A549 treated with Hydrocortisone at 1 μM for 4 hours (cell line): ENCODE results near the gene D2HGDH. TPM values are rescaled to one million over a fixed set of nuclear protein-coding genes. Genes with fewer than 3 reads are reported as not detected.

Source experiments
- total RNA-seq: library from RNA; stranded (reverse); fragments of 200-300 nt; extraction: Qiagen RNA extraction; gene quantifications from 5 replicates; pipeline ENCODE4 v1.2.3, GENCODE V29; 2022

The D2HGDH gene
- total RNA-seq, result 7.8 to 10.1 TPM (median 9.5 TPM) in 5 replicates

DNA sequence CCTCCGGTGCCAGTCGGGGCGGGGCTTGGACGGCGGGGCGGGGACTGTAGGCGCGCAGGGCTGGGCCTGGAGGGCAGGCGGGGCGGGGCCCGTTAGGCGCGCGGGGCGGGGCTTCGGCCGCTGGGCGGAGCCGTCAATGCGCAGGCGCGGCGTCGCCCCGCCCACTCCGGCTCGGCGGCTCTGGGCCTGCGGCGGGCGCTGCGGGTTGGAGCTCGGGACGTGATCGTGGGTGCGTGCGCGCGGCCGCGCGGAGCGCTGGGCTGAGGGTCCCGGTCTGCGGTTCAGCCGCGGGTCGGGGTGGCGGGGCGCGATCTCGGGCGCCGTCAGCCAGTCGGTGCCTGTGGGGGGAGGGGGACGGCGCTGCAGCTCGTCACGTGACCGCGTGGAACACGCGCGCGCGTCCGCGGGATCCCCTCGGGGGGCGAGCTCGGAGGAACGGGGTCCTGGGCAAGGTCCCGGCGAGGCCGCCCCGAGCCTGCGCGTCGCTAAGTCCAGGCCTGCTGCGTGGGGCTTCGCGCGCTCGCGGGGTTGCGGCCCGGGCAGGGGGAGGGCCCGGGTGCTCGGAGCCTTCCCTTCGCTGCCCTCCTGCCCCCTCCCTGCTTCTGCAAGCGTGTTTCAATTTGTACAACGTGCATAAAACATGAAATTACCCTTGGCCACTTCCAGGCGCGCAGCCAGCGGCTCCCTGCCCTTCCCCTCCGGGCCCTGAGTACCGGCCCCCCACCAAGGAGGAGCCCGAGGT lies at the start of gene D2HGDH:
Gene D2HGDH (plus strand): TSS at position 164 of the 742 bp plus-strand sequence. CDS start 595 bp downstream, outside the sequence.

GRCh38 chr2:241686650-241687425 lies 47.6 kb upstream of the D2HGDH start, which contains the start of gene DTYMK:
Gene DTYMK (minus strand): TSS chr2:241686815. CDS start chr2:241686783, 32 bp downstream.

DNA sequence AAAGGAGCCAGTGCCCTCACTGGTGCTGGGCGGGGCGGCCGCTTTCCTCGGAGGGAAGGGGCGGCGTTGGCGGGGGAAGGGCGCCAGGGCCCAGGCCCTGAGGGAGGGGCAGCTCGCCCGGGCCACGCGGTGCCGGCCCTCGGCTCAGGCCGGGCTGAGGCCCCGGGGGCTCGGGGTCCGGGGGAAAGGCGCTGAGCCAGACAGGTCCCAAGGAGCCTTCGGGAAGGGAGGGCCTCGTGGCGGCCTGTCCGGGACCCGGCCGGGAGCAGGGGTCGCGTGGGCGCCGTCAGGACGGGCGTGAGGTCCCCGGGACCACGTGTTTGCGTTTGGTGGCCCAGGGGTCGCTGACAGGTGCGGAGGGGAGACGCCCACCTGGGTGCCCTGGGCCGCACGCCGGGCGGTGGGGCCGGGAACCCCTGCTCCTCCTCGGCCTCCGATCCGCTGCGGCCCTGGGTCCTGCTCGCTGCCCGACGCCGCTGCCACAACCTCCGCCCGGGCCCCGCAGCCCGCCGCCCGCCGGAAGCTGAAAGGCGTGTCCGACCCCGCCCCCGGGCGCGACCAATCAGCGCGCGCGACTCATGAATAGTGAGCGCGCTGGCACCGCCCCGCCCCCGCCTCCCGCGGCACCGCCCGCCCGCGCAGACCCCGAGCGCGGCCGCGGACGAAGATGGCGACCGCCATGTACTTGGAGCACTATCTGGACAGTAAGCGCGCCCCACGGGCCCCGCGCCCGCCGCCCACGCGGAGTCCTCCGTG lies 32.9 kb upstream of the D2HGDH start, which contains the start of gene ING5:
Gene ING5 (plus strand): TSS at position 641 of the 756 bp plus-strand sequence. CDS start 27 bp downstream, at position 668.

DNA sequence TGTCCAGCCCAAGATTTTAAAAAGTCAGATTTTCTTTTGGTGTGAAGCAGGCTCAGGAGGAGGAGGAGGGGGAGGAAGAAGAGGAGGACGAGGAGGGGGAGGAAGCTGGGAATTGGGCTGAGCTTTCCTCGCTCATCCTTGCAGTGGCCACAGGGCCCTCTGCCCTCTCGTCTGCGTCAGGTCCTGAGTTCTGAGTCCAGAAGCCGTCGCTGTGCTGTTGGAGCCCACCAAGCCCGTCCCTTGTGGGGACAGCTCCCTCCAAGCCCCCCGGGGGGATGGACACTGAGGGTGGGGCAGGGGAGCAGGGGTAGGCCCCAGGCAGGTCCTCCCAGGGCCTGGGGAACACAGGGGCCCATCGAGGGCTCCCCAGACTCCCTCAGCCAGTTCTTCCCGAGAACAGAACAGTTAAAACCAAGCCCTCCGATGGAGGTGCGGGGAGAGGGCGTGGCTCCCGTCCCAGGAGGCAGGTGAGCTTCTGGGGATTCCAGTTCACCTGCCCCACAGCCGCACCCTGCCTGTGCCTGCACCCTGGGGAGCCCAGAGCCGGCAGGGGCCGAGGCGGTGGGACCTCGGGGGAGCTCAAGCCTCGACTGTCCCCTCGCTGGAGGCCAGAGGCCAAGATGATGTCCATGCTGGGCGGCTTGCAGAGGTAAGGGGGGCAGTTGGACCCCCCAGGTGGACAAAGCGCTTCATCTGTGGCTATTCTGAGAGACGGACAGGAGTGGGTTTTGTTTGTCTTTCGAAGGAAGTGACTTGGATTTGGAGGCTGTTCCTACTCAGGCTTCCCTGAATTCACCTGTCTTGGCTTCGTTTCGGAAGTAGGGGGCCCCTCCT lies 42.1 kb downstream of the D2HGDH start, which contains the start of gene GAL3ST2:
Gene GAL3ST2 (plus strand): TSS at position 487 of the 834 bp plus-strand sequence. CDS start 134 bp downstream, at position 621.

GRCh38 chr2:241808721-241809382 lies 74.4 kb downstream of the D2HGDH start, which contains the start of gene NEU4:
Gene NEU4 (plus strand): TSS chr2:241809193. CDS start chr2:241814485, 5,292 bp downstream.

Other genes with a start within 250 kb of the D2HGDH start
- gene STK25, start 226.0 kb upstream of the D2HGDH start, total RNA-seq, result 97.3 to 112 TPM (median 106 TPM) in 5 replicates
- gene BOK, start 175.9 kb upstream of the D2HGDH start, total RNA-seq, result 27.7 to 38.3 TPM (median 35.8 TPM) in 5 replicates
- 59.8 to 77.0 TPM (median 75.0 TPM) in 5 replicates for gene THAP4, start 97.5 kb upstream of the D2HGDH start, total RNA-seq
- gene ATG4B, start 96.9 kb upstream of the D2HGDH start, total RNA-seq, result 47.1 to 74.0 TPM (median 50.0 TPM) in 5 replicates
- 110 to 151 TPM (median 135 TPM) in 5 replicates for gene DTYMK, start 47.8 kb upstream of the D2HGDH start, total RNA-seq
- 20.1 to 25.9 TPM (median 21.4 TPM) in 5 replicates for gene ING5, start 32.6 kb upstream of the D2HGDH start, total RNA-seq
- 0.18 to 0.25 TPM (median 0.23 TPM) in 5 replicates for gene GAL3ST2, start 42.2 kb downstream of the D2HGDH start, total RNA-seq
- 0.07 to 0.45 TPM (median 0.27 TPM) in 5 replicates for gene NEU4, start 74.6 kb downstream of the D2HGDH start, total RNA-seq
- 0.12 TPM in 1 of 5 replicates, not detected in the others for gene PDCD1, start 124.3 kb downstream of the D2HGDH start, total RNA-seq
- gene RTP5, start 135.1 kb downstream of the D2HGDH start, total RNA-seq, result not detected in 5 replicates